HG02885 (cell line): Measurements from ENCODE around the gene FAM111B.

Experiments used
- ATAC-seq: cut with Tn5 transposase; IDR thresholded peaks from one replicate; pipeline ENCODE4 v1.9.1; 2021; ENCODE audit warnings: mild to moderate bottlenecking; ENCODE audit not compliant: unreplicated experiment, poor library complexity

FAM111B gene

DNA sequence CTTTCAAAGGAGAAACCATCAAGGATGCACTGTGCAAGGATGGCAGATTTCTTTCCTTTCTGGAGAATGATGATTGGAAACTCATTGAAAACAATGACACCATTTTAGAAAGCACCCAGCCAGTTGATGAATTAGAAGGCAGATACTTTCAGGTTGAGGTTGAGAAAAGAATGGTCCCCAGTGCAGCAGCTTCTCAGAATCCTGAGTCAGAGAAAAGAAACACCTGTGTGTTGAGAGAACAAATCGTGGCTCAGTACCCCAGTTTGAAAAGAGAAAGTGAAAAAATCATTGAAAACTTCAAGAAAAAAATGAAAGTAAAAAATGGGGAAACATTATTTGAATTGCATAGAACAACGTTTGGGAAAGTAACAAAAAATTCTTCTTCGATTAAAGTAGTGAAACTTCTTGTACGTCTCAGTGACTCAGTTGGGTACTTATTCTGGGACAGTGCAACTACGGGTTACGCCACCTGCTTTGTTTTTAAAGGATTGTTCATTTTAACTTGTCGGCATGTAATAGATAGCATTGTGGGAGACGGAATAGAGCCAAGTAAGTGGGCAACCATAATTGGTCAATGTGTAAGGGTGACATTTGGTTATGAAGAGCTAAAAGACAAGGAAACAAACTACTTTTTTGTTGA is 45.4 kb downstream of the FAM111B start:
- ATAC-seq, result peak; percentile 86

DNA sequence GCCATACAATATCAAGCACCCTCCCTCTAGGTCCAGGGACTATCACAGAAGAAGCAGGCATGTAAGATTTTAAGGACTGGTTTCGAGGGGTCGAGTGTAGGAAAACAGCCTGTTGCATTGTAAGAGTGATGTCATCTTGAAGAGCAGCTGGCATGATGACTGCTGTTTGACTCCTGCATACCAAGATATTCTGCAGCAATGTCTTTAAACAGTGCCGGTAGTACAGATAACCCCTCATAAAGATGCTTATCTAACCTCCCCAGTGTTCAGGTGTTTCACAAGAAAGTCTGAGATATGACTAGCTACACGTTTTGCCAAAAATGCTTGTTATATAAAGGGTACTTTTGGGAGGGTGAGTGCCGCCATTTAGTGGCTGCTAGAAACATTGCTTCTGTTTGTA is 47.6 kb downstream of the FAM111B start:
- ATAC-seq, result no peak

- ATAC-seq, result no peak
Measured at GRCh38 chr11:59157433-59157832, 50.4 kb downstream of the FAM111B start.

DNA sequence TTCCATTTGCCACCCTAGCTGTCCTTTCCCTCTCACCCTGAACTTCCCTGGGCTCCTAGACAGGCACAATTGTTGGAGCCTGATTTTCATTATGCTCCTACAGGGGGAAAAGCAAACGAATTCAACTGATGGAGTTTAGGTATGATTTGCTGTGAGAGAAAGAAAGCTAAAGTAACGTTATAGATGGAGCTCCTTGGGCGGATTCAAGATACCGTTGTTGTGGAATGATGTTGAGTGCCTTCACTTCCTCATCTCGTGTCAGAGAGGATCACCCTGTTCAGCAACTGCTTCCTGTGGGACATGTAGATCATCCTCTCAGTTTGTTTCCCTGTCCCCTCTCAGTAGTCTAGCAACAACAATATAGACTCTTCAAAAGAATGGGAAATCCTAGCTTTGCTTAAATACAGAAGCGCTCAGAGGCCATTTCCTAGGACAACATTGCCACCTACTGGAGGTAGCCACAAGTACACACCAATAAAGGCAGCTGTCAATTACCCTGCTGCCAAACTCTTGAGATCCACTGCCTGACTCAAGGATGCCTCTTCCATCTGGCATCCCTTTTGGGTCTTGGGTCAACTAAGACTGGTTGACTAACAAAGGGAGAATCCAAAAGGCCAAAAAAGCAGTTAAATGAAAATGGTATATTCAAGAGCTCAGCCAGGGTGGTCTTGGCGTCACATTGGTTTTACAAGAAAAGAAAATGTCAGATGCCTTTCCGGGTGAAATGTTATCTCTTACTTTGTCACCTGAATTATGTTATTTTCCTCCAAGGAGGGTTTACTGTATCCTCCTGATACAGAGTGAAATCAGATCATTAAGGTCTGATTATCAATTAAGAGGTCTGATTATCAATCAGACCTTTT is 51.4 kb downstream of the FAM111B start:
- peak; percentile 94 for ATAC-seq

DNA sequence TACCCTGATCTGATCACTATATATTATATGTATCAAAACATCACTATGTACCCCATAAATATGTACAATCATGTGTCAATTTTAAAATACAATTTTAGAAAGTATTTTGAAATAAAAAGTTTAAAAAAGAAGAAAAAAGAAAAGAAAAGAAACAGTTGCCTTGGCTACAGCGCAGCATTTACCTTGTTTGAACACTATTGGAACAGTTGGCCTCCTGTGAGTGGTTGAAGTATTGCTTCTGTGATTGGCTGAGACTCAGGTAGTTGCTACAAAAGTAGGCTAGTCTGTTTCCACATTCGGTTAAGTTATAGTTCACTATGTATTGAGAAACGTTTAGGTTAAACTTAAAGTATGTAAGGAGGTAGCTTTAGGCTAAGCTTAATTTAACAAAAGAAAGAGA is 57.0 kb downstream of the FAM111B start:
- no peak for ATAC-seq

DNA sequence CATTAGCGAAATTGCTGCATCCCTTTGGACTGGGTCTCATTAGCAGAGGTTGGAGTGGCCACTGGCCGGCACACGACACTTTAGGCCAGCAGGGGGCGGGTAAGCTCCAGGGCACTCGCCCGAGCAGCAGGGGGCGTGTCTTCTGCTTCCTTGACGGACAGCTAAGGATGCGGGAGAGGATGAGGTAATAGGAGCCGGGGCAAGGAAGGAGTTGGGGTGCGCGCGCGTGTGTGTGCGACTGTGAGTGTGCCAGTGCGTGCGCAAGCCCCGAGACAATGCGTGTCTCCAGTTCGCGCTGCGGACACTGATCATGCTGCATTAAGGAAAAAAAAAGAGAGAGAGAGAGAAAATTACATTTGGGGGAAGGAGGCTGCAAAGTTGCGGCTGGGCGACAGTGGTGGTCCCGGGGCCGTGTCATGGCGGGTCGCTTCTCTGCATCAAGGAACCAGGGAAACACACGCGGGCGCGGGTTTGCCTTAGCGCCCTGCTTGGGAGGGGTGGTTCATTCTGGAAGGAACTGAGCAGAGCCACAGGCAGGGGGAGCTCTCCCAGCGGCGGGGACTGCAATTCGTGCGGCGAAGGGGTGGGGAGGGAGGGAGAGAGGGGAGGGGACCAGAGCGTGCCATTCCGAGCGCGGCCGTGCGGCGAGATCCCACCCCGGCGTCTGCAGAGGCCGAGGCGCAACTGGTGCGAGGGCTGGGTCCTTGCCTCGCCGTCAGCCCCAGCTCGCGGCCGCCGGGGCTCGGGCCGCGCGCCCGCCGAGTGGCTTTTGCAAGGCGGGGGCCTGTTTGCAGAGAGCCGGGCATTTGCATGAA is 64.7 kb downstream of the FAM111B start, which contains the start of gene DTX4:
Gene DTX4 (plus strand): TSS at position 625 of the 815 bp plus-strand sequence. CDS start 464 bp downstream, outside the sequence.
- peak; percentile 78 for ATAC-seq

DNA sequence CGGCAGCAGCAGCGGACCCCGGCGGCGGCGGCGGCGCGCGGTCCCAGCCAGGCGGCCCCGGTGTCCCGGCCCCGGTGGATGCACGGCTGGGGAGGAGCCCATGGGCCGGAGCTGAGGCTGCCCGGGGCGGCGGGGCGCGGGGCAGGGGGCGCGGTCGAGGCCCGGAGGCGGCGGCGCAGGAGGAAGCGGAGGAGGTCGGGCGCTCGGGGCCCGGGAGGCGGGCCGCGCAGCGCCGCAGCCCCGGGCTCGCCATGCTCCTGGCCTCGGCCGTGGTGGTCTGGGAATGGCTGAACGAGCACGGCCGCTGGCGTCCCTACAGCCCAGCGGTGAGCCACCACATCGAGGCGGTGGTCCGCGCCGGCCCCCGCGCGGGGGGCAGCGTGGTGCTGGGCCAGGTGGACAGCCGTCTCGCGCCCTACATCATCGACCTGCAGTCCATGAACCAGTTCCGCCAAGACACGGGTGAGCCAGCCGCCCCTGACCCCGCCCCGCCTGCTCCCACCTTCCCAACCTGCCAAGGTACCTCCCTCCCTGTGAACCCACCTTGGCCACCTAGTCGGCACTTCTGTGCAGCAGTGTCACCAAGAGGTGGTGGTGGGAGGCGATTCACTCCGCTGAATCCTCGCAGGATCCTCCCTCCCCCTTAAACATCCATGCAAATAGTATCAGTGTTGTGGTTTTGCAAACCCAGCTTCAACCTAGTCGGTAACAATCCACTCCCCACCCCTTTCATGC is 65.5 kb downstream of the FAM111B start:
- peak; percentile 36 for ATAC-seq

GRCh38 chr11:59173080-59173963 is 66.3 kb downstream of the FAM111B start:
- peak; percentile 1 for ATAC-seq

DNA sequence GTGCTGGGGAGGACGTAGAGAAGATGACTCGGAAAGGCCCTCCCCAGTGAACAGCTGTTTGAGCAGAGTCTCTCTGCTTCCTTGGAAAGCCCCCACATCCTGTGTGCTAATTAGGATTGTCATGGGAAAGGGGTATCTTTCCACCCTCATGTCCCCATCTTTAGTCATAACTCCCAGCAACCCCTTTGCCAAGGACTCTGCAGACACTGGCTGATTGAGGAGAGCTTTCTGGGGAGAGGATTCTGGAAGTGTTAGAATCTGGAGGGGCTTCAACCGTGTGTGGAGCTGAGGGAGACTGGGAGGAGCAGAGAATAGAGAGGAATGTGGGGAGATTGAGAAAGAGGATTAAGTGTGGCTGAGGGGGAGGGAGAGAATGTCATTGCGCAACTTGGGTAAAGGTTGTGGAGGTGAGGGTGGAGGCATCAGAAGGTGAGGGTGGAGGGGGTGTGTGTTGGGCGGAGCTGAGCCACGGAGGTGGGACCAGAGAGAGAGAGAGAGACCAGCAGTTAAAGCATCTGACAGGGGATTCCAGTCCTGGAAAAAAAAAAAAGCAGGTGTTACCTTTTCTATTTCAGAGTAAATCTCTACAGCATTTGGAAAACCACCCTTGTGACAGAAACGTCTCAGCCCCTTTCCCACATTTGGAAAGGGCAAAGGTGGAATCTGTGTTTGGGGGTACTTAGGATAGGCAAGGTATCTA is 67.1 kb downstream of the FAM111B start:
- ATAC-seq, result no peak

- no peak for ATAC-seq
Measured at GRCh38 chr11:59174664-59175033, 67.6 kb downstream of the FAM111B start.

DNA sequence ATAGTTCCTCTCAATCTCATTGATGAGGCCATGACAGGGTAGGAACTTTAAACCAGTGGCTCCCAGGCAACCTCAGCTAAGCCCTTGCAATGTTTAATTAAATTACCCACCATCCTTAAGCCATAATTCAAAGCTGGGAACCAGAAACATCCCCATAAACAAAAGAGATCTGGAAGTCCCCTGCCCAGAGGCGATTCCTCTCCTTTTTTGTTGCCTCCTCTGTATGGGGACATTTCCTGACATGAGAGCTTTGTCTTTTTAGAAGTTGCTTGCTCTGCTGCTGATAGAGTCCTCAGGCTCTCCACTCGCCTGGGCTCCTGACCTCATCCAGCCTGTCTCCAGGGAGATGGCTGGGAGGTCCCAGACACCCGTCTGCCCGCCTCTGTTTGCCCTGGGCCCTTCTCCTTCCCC is 68.1 kb downstream of the FAM111B start:
- no peak for ATAC-seq

- no peak for ATAC-seq
Measured at GRCh38 chr11:59176330-59176729, 69.3 kb downstream of the FAM111B start.
